Upper lobe of left lung (tissue), 4 donors: ENCODE data around the gene FBH1.

Experiments used
- EP300 ChIP-seq, 4 donors: sonication (generic); formaldehyde crosslinking; IDR thresholded peaks; one replicate each; pipeline ENCODE4 v1.5.1; 2017; ENCODE audit warnings: antibody characterized with exemption in 4 of 4, control low read depth in 2 of 4
- TF ChIP-seq, protein P1 (sequence below), 6 experiments: fragments of 450-650 bp in 4 of 6; fragments of 200-600 bp in 2 of 6; sonication (generic) in 2 of 6; IDR thresholded peaks; one replicate each; pipeline ENCODE4 v1.5.1; 2016 to 2019; ENCODE audit warnings: antibody characterized with exemption in 6 of 6

DNA sequence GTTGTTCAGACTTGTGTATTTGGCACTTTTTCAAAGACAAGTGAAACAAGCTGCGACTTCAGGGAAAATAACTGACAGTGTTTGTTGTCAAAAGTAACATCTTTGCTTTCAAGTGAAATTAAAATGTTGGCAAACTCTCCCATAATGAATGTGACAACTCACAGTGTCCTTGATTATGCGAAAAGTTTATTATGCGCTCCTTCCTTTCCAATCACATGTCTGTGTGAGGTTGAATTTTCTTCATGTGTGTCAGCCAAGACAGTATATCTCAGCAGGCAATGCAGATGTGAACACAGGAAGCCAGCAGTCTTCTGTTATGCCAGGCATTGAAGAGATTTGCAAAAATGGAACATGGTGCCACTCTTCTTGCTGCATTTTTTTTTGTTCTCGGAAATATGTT lies 28.7 kb downstream of the FBH1 start:
- TF ChIP-seq, protein P1, sequence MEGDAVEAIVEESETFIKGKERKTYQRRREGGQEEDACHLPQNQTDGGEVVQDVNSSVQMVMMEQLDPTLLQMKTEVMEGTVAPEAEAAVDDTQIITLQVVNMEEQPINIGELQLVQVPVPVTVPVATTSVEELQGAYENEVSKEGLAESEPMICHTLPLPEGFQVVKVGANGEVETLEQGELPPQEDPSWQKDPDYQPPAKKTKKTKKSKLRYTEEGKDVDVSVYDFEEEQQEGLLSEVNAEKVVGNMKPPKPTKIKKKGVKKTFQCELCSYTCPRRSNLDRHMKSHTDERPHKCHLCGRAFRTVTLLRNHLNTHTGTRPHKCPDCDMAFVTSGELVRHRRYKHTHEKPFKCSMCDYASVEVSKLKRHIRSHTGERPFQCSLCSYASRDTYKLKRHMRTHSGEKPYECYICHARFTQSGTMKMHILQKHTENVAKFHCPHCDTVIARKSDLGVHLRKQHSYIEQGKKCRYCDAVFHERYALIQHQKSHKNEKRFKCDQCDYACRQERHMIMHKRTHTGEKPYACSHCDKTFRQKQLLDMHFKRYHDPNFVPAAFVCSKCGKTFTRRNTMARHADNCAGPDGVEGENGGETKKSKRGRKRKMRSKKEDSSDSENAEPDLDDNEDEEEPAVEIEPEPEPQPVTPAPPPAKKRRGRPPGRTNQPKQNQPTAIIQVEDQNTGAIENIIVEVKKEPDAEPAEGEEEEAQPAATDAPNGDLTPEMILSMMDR (IDR thresholded peaks at IDR 0.05), result no peak
- TF ChIP-seq EP300 (IDR thresholded peaks at IDR 0.05), result no peak
